H1 (cell line): Measurements from ENCODE around the gene PGM2L1. TPM values are rescaled to one million over a fixed set of nuclear protein-coding genes. Genes with fewer than 3 reads are reported as not detected.

ENCODE experiments used
- CBX8 ChIP-seq: fragments of 300-800, 300-1000 bp; sonication (generic); IDR thresholded peaks from 2 replicates; pipeline ENCODE4 v1.7.1; 2016; ENCODE audit warnings: low read depth, low read length, borderline replicate concordance
- CREB1 ChIP-seq: IDR thresholded peaks from 2 replicates; pipeline ENCODE4 v1.6.1; 2012; ENCODE audit warnings: inconsistent platforms
- EGR1 ChIP-seq: IDR thresholded peaks from 2 replicates; pipeline ENCODE4 v1.6.1; 2011; ENCODE audit warnings: low read depth, low read length, borderline replicate concordance
- TAF7 ChIP-seq: optimal IDR thresholded peaks from 2 replicates; pipeline ENCODE3; 2011; ENCODE audit warnings: low read depth, mild to moderate bottlenecking, inconsistent platforms, low read length, moderate library complexity, borderline replicate concordance
- polyA plus RNA-seq, 7 experiments: library from polyadenylated mRNA; depleted of rRNA in 3 of 7; stranded (reverse) in 5 of 7; unstranded in 2 of 7; fragments of >200 nt in 5 of 7; fragments of 200-250 nt in 2 of 7; gene quantifications; 1 replicate in 5 of 7; 2 replicates in 1 of 7; 4 replicates in 1 of 7; pipeline versions ENCODE4 v1.2.1 to v1.2.3, GENCODE V29; 2011 to 2013; ENCODE audit warnings: missing spikeins in 2 of 7, mixed read lengths in 2 of 7
- total RNA-seq: library from RNA; stranded (reverse); fragmentation: NEBNext Ultra II Directional; extraction: Animal tissue kit (Norgen Biotek cat#: 25700); gene quantifications from 2 replicates; pipeline ENCODE4 v1.2.1, GENCODE V29; 2021

The PGM2L1 gene
- total and polyA plus RNA-seq, 2 of the 8 experiments (the other 6 are each of a cell fraction or from before 2014, with no cell fraction given): 5.0 to 42.7 TPM

DNA sequence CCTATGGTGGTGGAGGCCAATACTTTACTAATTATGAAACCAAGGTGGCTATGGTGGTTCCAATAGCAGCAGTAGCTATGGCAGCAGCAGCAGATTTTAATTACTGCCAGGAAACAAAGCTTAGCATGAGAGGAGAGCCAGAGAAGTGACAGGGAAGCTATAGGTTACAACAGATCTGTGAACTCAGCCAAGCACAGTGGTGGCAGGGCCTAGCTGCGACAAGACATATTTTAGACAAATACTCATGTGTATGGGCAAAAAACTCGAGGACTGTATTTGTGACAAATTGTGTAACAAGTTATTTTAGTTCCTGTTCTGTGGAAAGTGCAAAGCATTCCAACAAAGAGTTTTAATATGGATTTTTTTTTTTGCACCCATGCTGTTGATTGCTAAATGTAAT lies 42.6 kb downstream of the PGM2L1 start (continued):
- TF ChIP-seq EGR1: no peak
- TF ChIP-seq TAF7: no peak
- TF ChIP-seq CREB1: no peak
- no peak for TF ChIP-seq CBX8
- TF ChIP-seq, all 59 proteins: peak for 0
